Endothelial cell of umbilical vein (primary cell): Measurements from ENCODE around the gene DNAJB1. TPM values are rescaled to one million over a fixed set of nuclear protein-coding genes. Genes with fewer than 3 reads are reported as not detected.

ENCODE experiments used
- BruUV-seq: library from RNA; stranded (reverse); fragments of 400-500 nt; replicated peaks from 2 replicates; lab custom pipeline; 2021; lab: Mats Ljungman, UMichigan
- CTCF ChIA-PET: fragments of 300-600, 350-600 bp; sonication (Branson Sonifier 250); formaldehyde crosslinking; loops from one replicate; lab custom pipeline; 2021; ENCODE audit warnings: antibody characterized with exemption, inconsistent platforms; lab: Charles Lee
- POLR2A ChIA-PET: fragments of 300-600, 350-600 bp; sonication (Branson Sonifier 250); formaldehyde crosslinking; loops from one replicate; lab custom pipeline; 2021; ENCODE audit warnings: antibody characterized with exemption, inconsistent platforms; lab: Charles Lee
- DNase-seq: peaks from one replicate; pipeline ENCODE4 v3.0.0-alpha.2; 2011; ENCODE audit warnings: low read depth, low spot score
- FAIRE-seq: peaks from 2 replicates; lab custom pipeline; 2011; peaks lifted over from hg19 to GRCh38; lab: Jason Lieb, UNC
- H2AFZ ChIP-seq: 2 replicates; pipeline ENCODE4 v1.6.0; 2012; ENCODE audit warnings: low read depth, low read length, control low read depth, inconsistent platforms
- H3K27ac ChIP-seq: 2 replicates; pipeline ENCODE4 v1.5.1; 2011; ENCODE audit warnings: low read depth, mild to moderate bottlenecking, control low read depth, low read length, moderate library complexity; ENCODE audit not compliant: insufficient read depth
- H3K27me3 ChIP-seq, 2 experiments: 2 replicates each; pipeline versions ENCODE4 v1.6.0 to v1.6.1; 2011; ENCODE audit warnings: low read length in 2 of 2, mixed read lengths in 1 of 2; ENCODE audit not compliant: control insufficient read depth in 2 of 2, insufficient read depth in 2 of 2
- H3K36me3 ChIP-seq, 2 experiments: 2 replicates in 1 of 2; 3 replicates in 1 of 2; pipeline ENCODE4 v1.5.1; 2011; ENCODE audit warnings: low read length in 2 of 2, mild to moderate bottlenecking in 1 of 2, moderate library complexity in 1 of 2; ENCODE audit not compliant: control insufficient read depth in 2 of 2, insufficient read depth in 2 of 2; ENCODE audit errors: extremely low read depth in 1 of 2
- H3K4me1 ChIP-seq: 3 replicates; pipeline ENCODE4 v1.5.1; 2011; ENCODE audit warnings: mild to moderate bottlenecking, low read length; ENCODE audit not compliant: control insufficient read depth, insufficient read depth; ENCODE audit errors: extremely low read depth
- H3K4me2 ChIP-seq: 2 replicates; pipeline ENCODE4 v1.6.1; 2011; ENCODE audit warnings: low read length, control low read depth, mixed read lengths; ENCODE audit not compliant: insufficient read depth
- H3K4me3 ChIP-seq, 3 experiments: fragments of 200-600 bp in 1 of 3; sonication (generic), shearing (Covaris generic) in 1 of 3; replicated peaks in 1 of 3; 2 replicates each; pipeline ENCODE4 v1.5.1; 2011 to 2016; ENCODE audit warnings: control low read depth in 3 of 3, low read length in 3 of 3, mild to moderate bottlenecking in 2 of 3, inconsistent platforms in 1 of 3, low read depth in 1 of 3, moderate library complexity in 1 of 3; ENCODE audit not compliant: insufficient read depth in 1 of 3
- H3K79me2 ChIP-seq: 2 replicates; pipeline ENCODE4 v1.6.0; 2012; ENCODE audit warnings: low read length, inconsistent platforms; ENCODE audit not compliant: control insufficient read depth, insufficient read depth
- H3K9ac ChIP-seq: replicated peaks from 2 replicates; pipeline ENCODE3; 2011; ENCODE audit warnings: low read length, control low read depth; ENCODE audit not compliant: insufficient read depth; ENCODE audit errors: extremely low read depth
- H3K9me1 ChIP-seq: replicated peaks from 3 replicates; pipeline ENCODE4 v1.6.0; 2011; ENCODE audit warnings: mild to moderate bottlenecking, low read length; ENCODE audit not compliant: control insufficient read depth, insufficient read depth; ENCODE audit errors: extremely low read depth
- H3K9me3 ChIP-seq: replicated peaks from 2 replicates; pipeline ENCODE4 v1.5.1; 2012; ENCODE audit warnings: low read length, inconsistent platforms; ENCODE audit not compliant: control insufficient read depth, insufficient read depth
- H4K20me1 ChIP-seq: replicated peaks from 2 replicates; pipeline ENCODE3; 2011; ENCODE audit warnings: mild to moderate bottlenecking, low read length; ENCODE audit not compliant: control insufficient read depth, insufficient read depth; ENCODE audit errors: extremely low read depth
- GATA2 ChIP-seq: IDR thresholded peaks from 2 replicates; pipeline ENCODE4 v1.7.0; 2011; ENCODE audit warnings: low read depth, mild to moderate bottlenecking, moderate library complexity, mixed read lengths, low read length; ENCODE audit not compliant: insufficient read length, insufficient read depth
- JUN ChIP-seq: IDR thresholded peaks from 2 replicates; pipeline ENCODE4 v1.6.1; 2011; ENCODE audit warnings: borderline replicate concordance, low read depth; ENCODE audit not compliant: insufficient read length, insufficient read depth
- MYC ChIP-seq: IDR thresholded peaks from one replicate; pipeline ENCODE4 v1.6.1; 2011; ENCODE audit warnings: mild to moderate bottlenecking, low read depth, low read length
- dilution Hi-C: fragments of 300-500 bp; cut with MboI; formaldehyde crosslinking; loops from one replicate; pipeline ENCODE4 v1.15.0; 2019; ENCODE audit warnings: low sequenced_read_pairs; ENCODE audit not compliant: extremely low pct_ligation_motif_present
- intact Hi-C: fragments of 100-400 bp; cut with micrococcal nuclease; formaldehyde crosslinking; loops from one replicate; pipeline ENCODE4 v1.10.0; 2022
- polyA plus RNA-seq, 4 experiments: library from polyadenylated mRNA; depleted of rRNA in 3 of 4; stranded (reverse) in 3 of 4; unstranded in 1 of 4; fragments of >200 nt; gene quantifications; 2 replicates each; pipeline versions ENCODE4 v1.2.1 to v1.2.3, GENCODE V29; 2011 to 2012; ENCODE audit warnings: missing spikeins in 1 of 4
- total RNA-seq: library from RNA; stranded (reverse); gene quantifications from 2 replicates; pipeline ENCODE4 v1.2.3, GENCODE V29; 2021
- TF ChIP-seq, protein P1 (sequence below), 2 donors: IDR thresholded peaks; 1 replicate in 1 of 2; 2 replicates in 1 of 2; pipeline ENCODE4 v1.5.1; 2011; ENCODE audit warnings: low read length in 2 of 2, mild to moderate bottlenecking in 2 of 2, moderate library complexity in 2 of 2, control low read depth in 1 of 2, inconsistent platforms in 1 of 2, low read depth in 1 of 2; ENCODE audit not compliant: insufficient read depth in 1 of 2; ENCODE audit errors: extremely low read depth in 1 of 2

DNAJB1 gene
- total and polyA plus RNA-seq, 2 donors (not counting 3 experiments of a cell fraction or from before 2014, with no cell fraction given) = 58.6 to 59.8 TPM

DNA sequence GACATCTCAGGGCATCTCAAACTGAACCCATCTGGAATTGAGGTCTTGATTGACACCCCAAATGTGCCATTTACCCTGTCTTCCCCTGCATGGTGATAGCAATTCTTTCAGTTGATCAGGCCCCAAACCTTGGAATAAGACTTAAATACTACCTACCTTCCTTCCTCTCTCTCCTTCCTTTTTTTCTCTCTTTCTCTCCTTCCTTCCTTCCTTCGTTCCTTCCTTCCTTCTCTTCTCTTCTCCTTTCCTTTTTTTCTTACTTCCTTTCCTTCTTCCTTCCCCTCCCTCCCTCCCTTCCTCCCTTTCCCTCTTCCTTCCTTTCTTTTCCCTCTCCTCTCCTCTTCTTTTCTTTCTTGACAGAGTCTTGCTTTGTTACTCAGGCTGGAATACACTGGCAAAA lies 14.9 kb downstream of the DNAJB1 start:
- no peak overlapping the region for H2AFZ ChIP-seq
- peaks cover 0 to 2% of the 10 kb centered on the region in 2 experiments for H3K27me3 ChIP-seq
- H3K9me3 ChIP-seq = no peaks in the 10 kb centered on the region
- no peaks in the 10 kb centered on the region for H3K79me2 ChIP-seq
- no peak for FAIRE-seq
- H3K4me1 ChIP-seq = peaks cover 10% of the 10 kb centered on the region
- POLR2A ChIA-PET = no interaction called here
- no peak for TF ChIP-seq MYC
- TF ChIP-seq, protein P1, sequence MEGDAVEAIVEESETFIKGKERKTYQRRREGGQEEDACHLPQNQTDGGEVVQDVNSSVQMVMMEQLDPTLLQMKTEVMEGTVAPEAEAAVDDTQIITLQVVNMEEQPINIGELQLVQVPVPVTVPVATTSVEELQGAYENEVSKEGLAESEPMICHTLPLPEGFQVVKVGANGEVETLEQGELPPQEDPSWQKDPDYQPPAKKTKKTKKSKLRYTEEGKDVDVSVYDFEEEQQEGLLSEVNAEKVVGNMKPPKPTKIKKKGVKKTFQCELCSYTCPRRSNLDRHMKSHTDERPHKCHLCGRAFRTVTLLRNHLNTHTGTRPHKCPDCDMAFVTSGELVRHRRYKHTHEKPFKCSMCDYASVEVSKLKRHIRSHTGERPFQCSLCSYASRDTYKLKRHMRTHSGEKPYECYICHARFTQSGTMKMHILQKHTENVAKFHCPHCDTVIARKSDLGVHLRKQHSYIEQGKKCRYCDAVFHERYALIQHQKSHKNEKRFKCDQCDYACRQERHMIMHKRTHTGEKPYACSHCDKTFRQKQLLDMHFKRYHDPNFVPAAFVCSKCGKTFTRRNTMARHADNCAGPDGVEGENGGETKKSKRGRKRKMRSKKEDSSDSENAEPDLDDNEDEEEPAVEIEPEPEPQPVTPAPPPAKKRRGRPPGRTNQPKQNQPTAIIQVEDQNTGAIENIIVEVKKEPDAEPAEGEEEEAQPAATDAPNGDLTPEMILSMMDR (IDR thresholded peaks at IDR 0.05; ENCODE audit: extremely low read depth in 1 of 2, insufficient read depth in 1 of 2, low read depth in 1 of 2, low read length in 2 of 2) = no peak
- H3K9me1 ChIP-seq = no peaks in the 10 kb centered on the region
- no peaks in the 10 kb centered on the region for H3K36me3 ChIP-seq
- dilution Hi-C loops (no loop called here), intact Hi-C loops (no loop called here)
- H3K27ac ChIP-seq = no peak overlapping the region
- no peak overlapping the region for H3K9ac ChIP-seq
- no peak for DNase-seq
- no peaks in the 10 kb centered on the region for H4K20me1 ChIP-seq
- H3K4me2 ChIP-seq = no peak overlapping the region
- H3K4me3 ChIP-seq = no peak overlapping the region
- CTCF ChIA-PET = interaction anchor here (1.2 to 1.8 kb wide), 3 partner anchors 15 to 183 kb away, joined by 3 to 6 read pairs (median 4); partner anchors contain the start of gene DNAJB1
- BruUV-seq = no TSS peak

DNA sequence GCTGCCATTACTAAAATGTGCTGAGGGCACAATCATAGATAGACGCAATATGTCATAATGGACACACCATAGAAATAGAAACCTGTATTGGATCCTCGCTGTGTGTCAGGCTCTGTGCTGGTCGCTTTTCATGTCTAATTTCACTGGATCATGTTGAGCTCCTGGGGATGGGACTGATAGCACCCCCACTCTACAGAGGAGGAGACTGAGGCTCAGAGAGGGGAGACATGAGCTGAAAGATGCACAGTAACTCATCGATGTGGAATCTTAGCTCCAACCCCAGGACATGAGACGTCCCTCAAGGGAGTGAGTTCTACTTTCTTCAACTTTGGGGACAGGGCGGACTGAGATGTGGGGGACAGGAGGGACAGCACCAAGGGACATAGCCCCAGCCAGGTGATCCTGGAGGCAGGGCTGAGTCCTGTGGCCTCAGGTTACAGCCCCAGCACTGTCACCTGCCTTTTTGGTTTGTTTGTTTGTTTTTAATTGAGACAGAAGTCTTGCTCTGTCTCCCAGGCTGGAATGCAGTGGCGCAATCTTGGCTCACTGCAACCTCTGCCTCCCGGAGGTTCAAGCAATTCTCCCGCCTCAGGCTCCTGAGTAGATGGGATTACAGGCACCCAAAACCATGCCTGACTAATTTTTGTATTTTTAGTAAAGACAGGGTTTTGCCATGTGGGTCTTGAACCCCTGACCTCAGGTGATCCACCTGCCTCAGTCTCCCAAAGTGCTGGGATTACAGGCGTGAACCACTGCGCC lies 15.7 kb downstream of the DNAJB1 start:
- DNase-seq (no peak), FAIRE-seq (no peak)
- no peak overlapping the region for H3K4me2 ChIP-seq
- ChIA-PET CTCF (no interaction called here), POLR2A (no interaction called here)
- no peak overlapping the region for H2AFZ ChIP-seq
- no peak overlapping the region for H3K4me3 ChIP-seq
- peaks cover 10% of the 10 kb centered on the region for H3K4me1 ChIP-seq
- H3K79me2 ChIP-seq = no peaks in the 10 kb centered on the region
- no peaks in the 10 kb centered on the region for H3K9me3 ChIP-seq
- H3K9me1 ChIP-seq = no peaks in the 10 kb centered on the region
- no TSS peak for BruUV-seq
- no peak overlapping the region for H3K9ac ChIP-seq
- no peaks in the 10 kb centered on the region for H4K20me1 ChIP-seq
- no peak overlapping the region for H3K27ac ChIP-seq
- TF ChIP-seq GATA2 (no peak), JUN (no peak)
- TF ChIP-seq, protein P1 (IDR thresholded peaks at IDR 0.05; ENCODE audit: extremely low read depth in 1 of 2, insufficient read depth in 1 of 2, low read depth in 1 of 2, low read length in 2 of 2) = no peak
- peaks cover 0 to 2% of the 10 kb centered on the region in 2 experiments for H3K27me3 ChIP-seq
- dilution Hi-C loops = no loop called here
- intact Hi-C loops = no loop called here
- no peaks in the 10 kb centered on the region for H3K36me3 ChIP-seq
